Stomach (tissue), 9 donors: ENCODE measurements around the gene TTLL11. TPM values are rescaled to one million over a fixed set of nuclear protein-coding genes. Genes with fewer than 3 reads are reported as not detected.
"Not testable (repeated sequence)": the region's sequence is repeated elsewhere in the genome, so short reads cannot be mapped to it uniquely, and the experiment has no call there.

ENCODE experiments used
- DNase-seq, 2 donors: peaks; one replicate each; pipeline versions ENCODE4 v3.0.0 to v3.0.0-alpha.2; 2013 to 2019
- H3K27ac ChIP-seq, 5 donors: fragments of 200-600 bp in 4 of 5; sonication (generic) in 4 of 5; one replicate each; pipeline ENCODE4 v1.5.1; 2013 to 2019; ENCODE audit warnings: mild to moderate bottlenecking in 1 of 5, moderate library complexity in 1 of 5
- H3K27me3 ChIP-seq, 3 donors: fragments of 200-600 bp; sonication (generic); one replicate each; pipeline ENCODE4 v1.5.1; 2017 to 2019; ENCODE audit warnings: mixed run types in 1 of 3
- H3K36me3 ChIP-seq, 4 donors: fragments of 200-600 bp; sonication (generic); 1 replicate in 3 of 4; 2 replicates in 1 of 4; pipeline ENCODE4 v1.5.1; 2016 to 2019
- H3K4me1 ChIP-seq, 4 donors: fragments of 200-600 bp; sonication (generic); one replicate each; pipeline ENCODE4 v1.5.1; 2016 to 2019
- H3K4me3 ChIP-seq, 4 donors: fragments of 200-600 bp; sonication (generic) in 3 of 4; one replicate each; pipeline ENCODE4 v1.5.1; 2016 to 2019; ENCODE audit warnings: mild to moderate bottlenecking in 1 of 4
- H3K9me3 ChIP-seq, 4 donors: fragments of 200-600 bp; sonication (generic); one replicate each; pipeline ENCODE4 v1.5.1; 2016 to 2019
- EP300 ChIP-seq: sonication (generic); formaldehyde crosslinking; IDR thresholded peaks from one replicate; pipeline ENCODE4 v1.6.1; 2017; ENCODE audit warnings: antibody characterized with exemption
- POLR2A ChIP-seq, 4 donors: fragments of 450-650 bp; IDR thresholded peaks; one replicate each; pipeline ENCODE4 v1.6.1; 2016; ENCODE audit warnings: antibody characterized with exemption in 4 of 4, control low read depth in 2 of 4, mild to moderate bottlenecking in 1 of 4, moderate library complexity in 1 of 4
- POLR2AphosphoS5 ChIP-seq, 3 donors: sonication (generic); formaldehyde crosslinking; IDR thresholded peaks; one replicate each; pipeline ENCODE4 v1.6.1; 2016; ENCODE audit warnings: antibody characterized with exemption in 3 of 3
- WGBS, 5 donors: extraction: QIAGEN DNeasy Blood & Tissue Kit in 3 of 5; methylation state at CpG; one replicate each; pipeline versions ENCODE4 v1.1.5 to v1.1.7; 2013 to 2018; 5-methylcytosine and 5-hydroxymethylcytosine counted together
- intact Hi-C: fragments of 100-400 bp; cut with DNase I; formaldehyde crosslinking; loops from one replicate; pipeline ENCODE4 v1.15.1; 2023; ENCODE audit warnings: low total_unique reads
- polyA plus RNA-seq, 3 donors: library from polyadenylated mRNA; stranded (reverse); fragments of 200-250 nt; gene quantifications; one replicate each; pipeline ENCODE4 v1.2.3, GENCODE V29; 2013
- total RNA-seq, 5 donors: library from RNA; depleted of rRNA; stranded (reverse); fragments of >200 nt; gene quantifications; one replicate each; pipeline versions ENCODE4 v1.1.0 to v1.2.3, GENCODE V29; 2014 to 2016
- TF ChIP-seq, protein P1 (sequence below), 7 experiments: fragments of 450-650 bp in 4 of 7; fragments of 200-600 bp in 3 of 7; sonication (generic) in 3 of 7; IDR thresholded peaks; one replicate each; pipeline ENCODE4 v1.5.1; 2016 to 2019; ENCODE audit warnings: antibody characterized with exemption in 7 of 7, control low read depth in 2 of 7, mild to moderate bottlenecking in 1 of 7
- donor health status: healthy with polysubstance abuse.
- donor health status: Bipolar disorder and iron deficiency.
- donor health status: healthy.

The TTLL11 gene
- total and polyA plus RNA-seq, 8 donors, result 3.6 to 18.2 (median 9.4) TPM

DNA sequence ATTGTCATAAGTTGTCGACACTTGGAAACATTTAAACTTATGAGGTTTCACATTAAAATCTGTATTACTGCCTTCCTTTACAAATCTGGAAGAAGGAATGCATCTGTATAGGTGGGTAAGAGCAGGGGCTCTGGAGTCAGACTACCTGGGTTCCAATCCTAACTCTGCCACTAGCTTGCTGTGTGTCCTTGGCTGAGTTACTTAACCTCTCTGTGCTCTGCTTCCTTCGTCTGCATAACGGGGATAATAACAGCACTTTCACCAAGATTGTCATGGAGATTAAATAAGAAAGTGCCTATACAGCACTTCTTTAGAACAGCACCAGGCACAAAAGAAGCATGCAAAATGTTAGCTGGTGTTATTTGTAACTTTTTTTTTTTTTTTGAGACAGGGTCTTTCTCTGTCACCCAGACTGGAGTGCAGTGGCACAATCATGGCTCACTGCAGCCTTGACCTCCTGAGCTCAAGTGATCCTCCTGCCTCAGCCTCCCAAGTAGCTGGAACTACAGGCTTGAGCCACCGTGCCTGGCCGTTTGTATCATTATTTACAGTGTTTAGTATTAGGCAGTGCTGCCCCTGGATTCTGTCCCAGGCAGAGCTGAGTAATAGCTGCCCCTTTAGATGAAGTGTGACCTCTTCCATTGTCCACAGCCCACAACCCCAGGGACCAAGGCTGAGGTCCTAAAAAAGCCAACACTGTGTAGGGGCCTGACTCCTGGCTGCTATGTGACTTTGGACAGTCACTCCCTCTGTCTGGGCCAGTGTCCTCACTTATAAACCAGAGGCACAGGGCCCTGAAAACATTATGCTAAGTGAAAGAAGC lies 25.4 kb upstream of the TTLL11 start:
- WGBS, 5 donors, result 50 to 73% (median 69%) methylated on average over 5 of the region's 5 CpGs
- H3K4me1 ChIP-seq, result no peaks in the 10 kb centered on the region
- DNase-seq, result no peak
- TF ChIP-seq EP300, result no peak
- no peaks in the 10 kb centered on the region for H3K9me3 ChIP-seq
- no peak overlapping the region for H3K4me3 ChIP-seq
- H3K27me3 ChIP-seq, result peaks cover 0 to 26% (median 0%) of the 10 kb centered on the region in 3 donors
- H3K27ac ChIP-seq, result no peak overlapping the region
- no peaks in the 10 kb centered on the region for H3K36me3 ChIP-seq
- intact Hi-C loops, result no loop called here

DNA sequence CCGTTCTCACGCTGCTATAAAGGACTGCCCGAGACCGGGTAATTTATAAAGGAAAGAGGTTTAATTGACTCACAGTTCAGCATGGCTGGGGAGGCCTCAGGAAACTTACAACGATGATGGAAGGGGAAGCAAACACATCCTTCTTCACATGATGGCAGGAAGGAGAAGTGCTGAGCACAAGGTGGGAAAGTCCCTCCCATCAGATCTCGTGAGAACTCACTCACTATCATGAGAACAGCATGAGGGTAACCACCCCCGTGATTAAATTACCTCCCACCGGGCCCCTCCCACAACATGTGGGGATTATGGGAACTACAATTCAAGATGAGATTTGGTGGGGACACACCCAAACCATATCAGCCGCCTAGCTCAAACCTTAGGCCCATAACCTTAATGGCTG lies 24.1 kb upstream of the TTLL11 start:
- H3K4me3 ChIP-seq, H3K9me3 ChIP-seq, DNase-seq, H3K27ac ChIP-seq, intact Hi-C loops, H3K4me1 ChIP-seq, H3K36me3 ChIP-seq: not testable (repeated sequence)
- 73 to 83% (median 76%) methylated on average over 9 of the region's 9 CpGs for WGBS, 5 donors
- H3K27me3 ChIP-seq, result peaks cover 0 to 26% (median 0%) of the 10 kb centered on the region in 3 donors

DNA sequence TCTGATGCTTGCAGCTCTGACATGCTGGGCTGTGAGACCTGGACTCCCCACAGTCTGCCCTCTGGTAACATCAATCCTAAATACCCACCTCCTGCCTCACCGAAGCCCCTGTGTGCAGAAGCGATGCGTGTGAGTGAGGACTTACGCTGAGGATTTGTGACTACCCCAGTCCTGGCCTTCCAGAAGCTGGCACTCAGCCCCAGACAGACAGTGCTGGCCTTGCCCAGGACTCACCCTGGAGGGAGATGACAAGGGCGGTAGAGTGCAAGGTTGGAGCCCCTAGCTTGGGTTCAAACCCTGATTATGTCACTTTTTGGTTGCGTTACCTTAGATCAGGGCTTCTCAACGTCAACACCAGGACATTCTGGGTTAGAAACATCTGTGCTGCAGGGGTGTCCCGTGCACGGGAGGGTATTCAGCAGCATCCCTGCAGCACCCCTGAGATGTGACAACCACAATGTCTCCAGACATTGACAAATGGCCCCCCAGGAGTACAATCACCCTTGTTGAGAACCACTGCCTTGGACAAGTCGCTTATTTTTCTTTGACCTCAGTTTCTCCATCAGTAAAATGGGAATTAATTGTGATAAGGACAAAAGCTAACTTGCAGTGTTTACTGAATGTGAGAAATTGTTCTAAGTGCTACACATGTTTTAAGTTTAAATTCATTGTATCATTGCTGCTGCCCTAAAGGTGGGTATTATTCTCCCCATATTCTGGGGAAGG lies 23.5 kb upstream of the TTLL11 start:
- Histone ChIP-seq H3K27ac (no peak overlapping the region), H3K4me1 (no peaks in the 10 kb centered on the region), H3K9me3 (no peaks in the 10 kb centered on the region), H3K4me3 (no peak overlapping the region), H3K36me3 (no peaks in the 10 kb centered on the region), H3K27me3 (peaks cover 0 to 26% (median 0%) of the 10 kb centered on the region in 3 donors)
- no peak for DNase-seq
- WGBS, 5 donors, result 87 to 93% (median 90%) methylated on average over 8 to 10 of the region's 10 CpGs
- intact Hi-C loops, result no loop called here
- TF ChIP-seq POLR2A (IDR thresholded peaks at IDR 0.05) (no peak), EP300 (no peak), POLR2AphosphoS5 (IDR thresholded peaks at IDR 0.05) (no peak)
- TF ChIP-seq, protein P1, sequence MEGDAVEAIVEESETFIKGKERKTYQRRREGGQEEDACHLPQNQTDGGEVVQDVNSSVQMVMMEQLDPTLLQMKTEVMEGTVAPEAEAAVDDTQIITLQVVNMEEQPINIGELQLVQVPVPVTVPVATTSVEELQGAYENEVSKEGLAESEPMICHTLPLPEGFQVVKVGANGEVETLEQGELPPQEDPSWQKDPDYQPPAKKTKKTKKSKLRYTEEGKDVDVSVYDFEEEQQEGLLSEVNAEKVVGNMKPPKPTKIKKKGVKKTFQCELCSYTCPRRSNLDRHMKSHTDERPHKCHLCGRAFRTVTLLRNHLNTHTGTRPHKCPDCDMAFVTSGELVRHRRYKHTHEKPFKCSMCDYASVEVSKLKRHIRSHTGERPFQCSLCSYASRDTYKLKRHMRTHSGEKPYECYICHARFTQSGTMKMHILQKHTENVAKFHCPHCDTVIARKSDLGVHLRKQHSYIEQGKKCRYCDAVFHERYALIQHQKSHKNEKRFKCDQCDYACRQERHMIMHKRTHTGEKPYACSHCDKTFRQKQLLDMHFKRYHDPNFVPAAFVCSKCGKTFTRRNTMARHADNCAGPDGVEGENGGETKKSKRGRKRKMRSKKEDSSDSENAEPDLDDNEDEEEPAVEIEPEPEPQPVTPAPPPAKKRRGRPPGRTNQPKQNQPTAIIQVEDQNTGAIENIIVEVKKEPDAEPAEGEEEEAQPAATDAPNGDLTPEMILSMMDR (IDR thresholded peaks at IDR 0.05), result no peak

DNA sequence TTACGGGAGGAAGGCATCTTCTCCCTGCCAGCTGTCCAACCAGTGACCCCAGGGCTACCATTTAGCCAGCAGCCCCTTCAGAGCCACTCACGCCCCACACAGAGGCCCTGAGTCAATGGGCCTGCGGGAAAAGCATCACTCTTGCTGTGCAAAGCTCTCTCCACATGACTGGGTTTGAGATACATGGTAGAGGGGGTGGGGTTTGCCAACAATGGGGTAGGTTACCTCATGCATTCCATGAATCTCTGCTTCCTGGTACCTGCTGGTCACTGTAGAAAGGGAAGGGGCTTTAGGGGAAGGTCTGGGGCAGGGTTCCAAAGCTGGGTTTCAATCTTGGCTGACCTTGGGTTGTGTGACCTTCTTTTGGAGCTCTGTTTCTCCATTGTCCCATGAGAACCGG lies 22.9 kb upstream of the TTLL11 start:
- 51 to 66% (median 63%) methylated on average over 3 to 4 of the region's 4 CpGs for WGBS, 5 donors
- intact Hi-C loops, result no loop called here
- Histone ChIP-seq H3K27me3 (peaks cover 0 to 26% (median 0%) of the 10 kb centered on the region in 3 donors), H3K36me3 (no peaks in the 10 kb centered on the region), H3K4me1 (no peaks in the 10 kb centered on the region), H3K27ac (no peak overlapping the region), H3K9me3 (no peaks in the 10 kb centered on the region), H3K4me3 (no peak overlapping the region)
- DNase-seq, result no peak
- TF ChIP-seq EP300 (no peak), POLR2A (IDR thresholded peaks at IDR 0.05) (no peak), POLR2AphosphoS5 (IDR thresholded peaks at IDR 0.05) (no peak)
- TF ChIP-seq, protein P1 (IDR thresholded peaks at IDR 0.05), result no peak

DNA sequence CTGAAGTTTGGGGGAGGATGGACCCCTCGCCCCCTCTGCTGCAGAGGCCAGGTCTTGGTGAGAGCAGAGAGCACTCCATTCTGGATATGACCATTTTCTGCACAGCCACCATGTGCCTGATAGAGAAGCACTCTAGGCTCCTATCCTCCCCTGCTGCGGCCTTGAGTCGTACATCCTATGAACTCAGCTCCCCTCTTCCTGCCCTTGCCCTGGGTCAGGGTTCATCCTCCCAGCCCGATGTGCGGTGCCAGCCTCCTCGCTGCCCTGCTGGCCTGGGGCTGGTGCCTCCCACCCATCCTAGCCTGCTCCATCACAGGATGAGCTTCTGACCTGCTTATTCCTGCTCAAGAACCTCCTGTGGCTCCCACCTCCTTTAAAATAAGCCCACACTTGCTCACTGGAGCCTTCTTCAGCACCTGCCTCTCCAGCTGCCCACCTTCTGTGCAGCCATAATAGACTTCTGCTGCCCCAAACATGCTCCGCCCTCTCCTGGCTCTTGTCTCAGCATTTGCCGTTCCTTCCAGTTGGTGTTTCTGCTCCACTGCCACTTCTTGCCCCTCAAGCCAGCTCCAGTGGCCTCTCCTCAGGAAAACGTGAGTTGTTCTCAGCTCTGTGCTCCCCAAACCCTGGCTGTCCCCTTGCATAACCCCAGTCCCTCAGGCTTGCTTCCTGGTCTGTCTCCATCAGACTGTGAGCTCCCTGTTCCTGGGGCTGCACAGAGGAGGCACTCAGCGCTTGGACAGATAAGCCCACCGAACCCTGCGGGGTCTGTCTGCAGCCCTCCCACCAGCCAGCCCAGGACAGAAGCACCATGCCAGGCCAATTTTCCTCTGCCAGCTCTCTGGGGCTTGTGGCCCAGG lies 22.3 kb upstream of the TTLL11 start:
- TF ChIP-seq POLR2A (IDR thresholded peaks at IDR 0.05), result no peak
- no peak for TF ChIP-seq POLR2AphosphoS5 (IDR thresholded peaks at IDR 0.05)
- no peak for TF ChIP-seq EP300
- TF ChIP-seq, protein P1 (IDR thresholded peaks at IDR 0.05), result no peak
- Histone ChIP-seq H3K27ac (no peak overlapping the region), H3K27me3 (peaks cover 0 to 26% (median 0%) of the 10 kb centered on the region in 3 donors), H3K36me3 (no peaks in the 10 kb centered on the region), H3K9me3 (no peaks in the 10 kb centered on the region), H3K4me3 (no peak overlapping the region), H3K4me1 (no peaks in the 10 kb centered on the region)
- intact Hi-C loops, result no loop called here
- WGBS, 5 donors, result 68 to 76% (median 73%) methylated on average over 9 to 12 of the region's 12 CpGs
- no peak for DNase-seq
